ENCODE measurements around the gene ETNK2. TPM values are rescaled to one million over a fixed set of nuclear protein-coding genes. Genes with fewer than 3 reads are reported as not detected.

ETNK2 gene
- total and polyA plus RNA-seq, 2 donors (not counting 1 experiment from before 2014, with no cell fraction given), result 0.49 to 2.8 TPM

DNA sequence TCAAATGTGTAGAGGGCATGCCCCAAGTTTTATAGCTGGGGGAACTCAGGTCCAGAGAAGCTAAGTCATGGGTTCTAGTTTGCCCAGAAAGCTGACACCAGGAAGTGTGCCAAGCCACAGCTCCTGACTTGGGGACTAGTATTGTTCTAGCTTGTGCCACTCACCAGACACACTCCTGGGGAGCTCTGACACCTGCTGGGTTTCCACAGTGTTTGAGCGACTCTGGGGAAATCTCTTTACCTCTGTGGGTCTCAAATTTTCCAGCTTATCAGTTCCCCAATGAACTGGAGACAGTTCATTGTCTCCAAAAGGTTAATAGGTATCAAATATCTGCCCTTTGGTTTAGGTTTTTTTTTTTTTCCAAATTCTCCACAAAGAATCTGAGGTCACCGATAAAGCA, 40.2 kb upstream of the ETNK2 start:
- Histone ChIP-seq H3K4me1 (ENCODE audit: control insufficient read depth in 2 of 2, insufficient read depth in 2 of 2, low read length in 2 of 2) (peaks cover 12 to 14% of the 10 kb centered on the region in 2 donors), H4K20me1 (ENCODE audit: control insufficient read depth, insufficient read depth, low read length, poor library complexity, severe bottlenecking) (no peaks in the 10 kb centered on the region), H2AFZ (ENCODE audit: insufficient read depth, low read depth, low read length, poor library complexity, severe bottlenecking) (no peak overlapping the region), H3K9me3 (ENCODE audit: control extremely low read depth in 1 of 3, control insufficient read depth in 2 of 3, insufficient read depth in 1 of 3, low read length in 2 of 3) (no peaks in the 10 kb centered on the region), H3K4me3 (ENCODE audit: control extremely low read depth in 1 of 5, extremely low read depth in 1 of 5, insufficient read depth in 1 of 5, low read depth in 2 of 5, low read length in 4 of 5) (no peak overlapping the region), H3K27me3 (replicated peaks in 1 of 4; ENCODE audit: control extremely low read depth in 1 of 4, control insufficient read depth in 3 of 4, insufficient read depth in 4 of 4, low read length in 3 of 4) (peaks cover 0 to 46% (median 13%) of the 10 kb centered on the region in 4 experiments), H3K36me3 (replicated peaks in 1 of 2; ENCODE audit: control extremely low read depth in 1 of 2, control insufficient read depth in 1 of 2, extremely low read depth in 1 of 2, insufficient read depth in 2 of 2, low read length in 1 of 2) (no peaks in the 10 kb centered on the region), H3K27ac (ENCODE audit: low read length in 2 of 2) (no peak overlapping the region), H3K4me2 (replicated peaks; ENCODE audit: low read depth, low read length, poor library complexity, severe bottlenecking) (no peak overlapping the region), H3K9ac (ENCODE audit: low read length) (no peak overlapping the region), H3K79me2 (ENCODE audit: control insufficient read depth, insufficient read depth, low read length) (no peaks in the 10 kb centered on the region)
- WGBS (ENCODE audit: insufficient coverage), result 90% methylated on average over 2 of the region's 2 CpGs
- TF ChIP-seq EZH2 (IDR thresholded peaks at IDR 0.05; ENCODE audit: borderline replicate concordance, insufficient read depth, low read depth, low read length, poor library complexity, severe bottlenecking), result no peak
- TF ChIP-seq, protein P1, sequence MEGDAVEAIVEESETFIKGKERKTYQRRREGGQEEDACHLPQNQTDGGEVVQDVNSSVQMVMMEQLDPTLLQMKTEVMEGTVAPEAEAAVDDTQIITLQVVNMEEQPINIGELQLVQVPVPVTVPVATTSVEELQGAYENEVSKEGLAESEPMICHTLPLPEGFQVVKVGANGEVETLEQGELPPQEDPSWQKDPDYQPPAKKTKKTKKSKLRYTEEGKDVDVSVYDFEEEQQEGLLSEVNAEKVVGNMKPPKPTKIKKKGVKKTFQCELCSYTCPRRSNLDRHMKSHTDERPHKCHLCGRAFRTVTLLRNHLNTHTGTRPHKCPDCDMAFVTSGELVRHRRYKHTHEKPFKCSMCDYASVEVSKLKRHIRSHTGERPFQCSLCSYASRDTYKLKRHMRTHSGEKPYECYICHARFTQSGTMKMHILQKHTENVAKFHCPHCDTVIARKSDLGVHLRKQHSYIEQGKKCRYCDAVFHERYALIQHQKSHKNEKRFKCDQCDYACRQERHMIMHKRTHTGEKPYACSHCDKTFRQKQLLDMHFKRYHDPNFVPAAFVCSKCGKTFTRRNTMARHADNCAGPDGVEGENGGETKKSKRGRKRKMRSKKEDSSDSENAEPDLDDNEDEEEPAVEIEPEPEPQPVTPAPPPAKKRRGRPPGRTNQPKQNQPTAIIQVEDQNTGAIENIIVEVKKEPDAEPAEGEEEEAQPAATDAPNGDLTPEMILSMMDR (IDR thresholded peaks at IDR 0.05), result no peak
- ChIA-PET CTCF (interaction anchor here (0.6 kb wide), 1 partner anchor 15 kb away, joined by 3 read pairs; no protein-coding TSS in a partner anchor), POLR2A (interaction anchor here (0.7 kb wide), 1 partner anchor 247 kb away, joined by 3 read pairs; no protein-coding TSS in a partner anchor)
- no peak overlapping the region for H3K4me3 Mint-ChIP-seq
- intact Hi-C loops (cut with micrococcal nuclease), result no loop called here
- DNase-seq (no peak), ATAC-seq (ENCODE audit: low read depth) (no peak)
- peaks cover 13% of the 10 kb centered on the region for H3K4me1 Mint-ChIP-seq
- H3K27ac Mint-ChIP-seq, result no peak overlapping the region
- H3K9me3 Mint-ChIP-seq (ENCODE audit: insufficient read depth), result no peaks in the 10 kb centered on the region
- H3K27me3 Mint-ChIP-seq, result peaks cover 50% of the 10 kb centered on the region

DNA sequence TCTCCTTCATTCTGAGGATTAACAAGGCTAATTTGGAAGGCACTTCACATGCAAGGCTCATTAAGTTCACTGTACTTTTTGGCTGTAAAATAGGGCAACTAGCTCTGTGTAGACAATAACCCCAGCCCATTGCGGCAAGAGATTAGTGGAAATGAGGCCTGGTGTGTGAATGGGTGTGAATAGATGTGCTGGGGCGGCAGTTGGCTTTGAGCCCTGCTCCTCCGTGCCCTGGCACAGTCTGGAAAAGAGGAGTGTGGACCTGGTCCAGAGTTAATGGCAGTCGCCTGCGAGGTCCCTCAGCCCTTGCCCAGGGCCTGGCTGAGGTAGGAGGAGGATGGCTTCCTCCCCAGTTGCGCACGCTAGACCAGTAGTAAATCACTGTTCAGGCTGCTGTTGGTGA, 39.6 kb upstream of the ETNK2 start:
- no peaks in the 10 kb centered on the region for H3K9me3 Mint-ChIP-seq (ENCODE audit: insufficient read depth)
- DNase-seq, result no peak
- H3K4me1 ChIP-seq (ENCODE audit: control insufficient read depth in 2 of 2, insufficient read depth in 2 of 2, low read length in 2 of 2), result peaks cover 12 to 14% of the 10 kb centered on the region in 2 donors
- WGBS (ENCODE audit: insufficient coverage), result 98% methylated on average over 5 of the region's 7 CpGs
- ChIA-PET POLR2A (no interaction called here), CTCF (no interaction called here)
- TF ChIP-seq EZH2 (IDR thresholded peaks at IDR 0.05; ENCODE audit: borderline replicate concordance, insufficient read depth, low read depth, low read length, poor library complexity, severe bottlenecking), result no peak
- TF ChIP-seq, protein P1 (IDR thresholded peaks at IDR 0.05), result no peak
- no peak overlapping the region for H3K4me3 Mint-ChIP-seq
- H3K36me3 ChIP-seq (replicated peaks in 1 of 2; ENCODE audit: control extremely low read depth in 1 of 2, control insufficient read depth in 1 of 2, extremely low read depth in 1 of 2, insufficient read depth in 2 of 2, low read length in 1 of 2), result no peaks in the 10 kb centered on the region
- intact Hi-C loops (cut with micrococcal nuclease), result no loop called here
- no peaks in the 10 kb centered on the region for H4K20me1 ChIP-seq (ENCODE audit: control insufficient read depth, insufficient read depth, low read length, poor library complexity, severe bottlenecking)
- no peak for ATAC-seq (ENCODE audit: low read depth)
- no peak overlapping the region for H3K4me3 ChIP-seq (ENCODE audit: control extremely low read depth in 1 of 5, extremely low read depth in 1 of 5, insufficient read depth in 1 of 5, low read depth in 2 of 5, low read length in 4 of 5)
- H3K79me2 ChIP-seq (ENCODE audit: control insufficient read depth, insufficient read depth, low read length), result no peaks in the 10 kb centered on the region
- no peak overlapping the region for H3K27ac Mint-ChIP-seq
- H3K27me3 ChIP-seq (replicated peaks in 1 of 4; ENCODE audit: control extremely low read depth in 1 of 4, control insufficient read depth in 3 of 4, insufficient read depth in 4 of 4, low read length in 3 of 4), result peaks cover 0 to 51% (median 14%) of the 10 kb centered on the region in 4 experiments
- no peak overlapping the region for H3K27ac ChIP-seq (ENCODE audit: low read length in 2 of 2)
- no peak overlapping the region for H3K9ac ChIP-seq (ENCODE audit: low read length)
- H3K9me3 ChIP-seq (ENCODE audit: control extremely low read depth in 1 of 3, control insufficient read depth in 2 of 3, insufficient read depth in 1 of 3, low read length in 2 of 3), result no peaks in the 10 kb centered on the region
- peaks cover 13% of the 10 kb centered on the region for H3K4me1 Mint-ChIP-seq
- H3K4me2 ChIP-seq (replicated peaks; ENCODE audit: low read depth, low read length, poor library complexity, severe bottlenecking), result no peak overlapping the region
- H3K27me3 Mint-ChIP-seq, result peaks cover 54% of the 10 kb centered on the region
- no peak overlapping the region for H2AFZ ChIP-seq (ENCODE audit: insufficient read depth, low read depth, low read length, poor library complexity, severe bottlenecking)
